Activated CD4-positive, alpha-beta T cell treated with anti-CD3 and anti-CD28 coated beads, Interleukin-2, Interleukin-4, amounts not matched to agents 100 ng/mL and 50 ng/mL, durations not matched to agents 16 hours and 8 hours (primary cell): ENCODE measurements around the gene LITAF.
"Not testable (repeated sequence)": the region's sequence is repeated elsewhere in the genome, so short reads cannot be mapped to it uniquely, and the experiment has no call there.

Experiments
- DNase-seq: peaks from one replicate; pipeline ENCODE4 v3.0.0-alpha.2; 2020; ENCODE audit warnings: low spot score

The LITAF gene

GRCh38 chr16:11620243-11621003, 33.7 kb upstream of the LITAF start:
- DNase-seq = no peak

DNA sequence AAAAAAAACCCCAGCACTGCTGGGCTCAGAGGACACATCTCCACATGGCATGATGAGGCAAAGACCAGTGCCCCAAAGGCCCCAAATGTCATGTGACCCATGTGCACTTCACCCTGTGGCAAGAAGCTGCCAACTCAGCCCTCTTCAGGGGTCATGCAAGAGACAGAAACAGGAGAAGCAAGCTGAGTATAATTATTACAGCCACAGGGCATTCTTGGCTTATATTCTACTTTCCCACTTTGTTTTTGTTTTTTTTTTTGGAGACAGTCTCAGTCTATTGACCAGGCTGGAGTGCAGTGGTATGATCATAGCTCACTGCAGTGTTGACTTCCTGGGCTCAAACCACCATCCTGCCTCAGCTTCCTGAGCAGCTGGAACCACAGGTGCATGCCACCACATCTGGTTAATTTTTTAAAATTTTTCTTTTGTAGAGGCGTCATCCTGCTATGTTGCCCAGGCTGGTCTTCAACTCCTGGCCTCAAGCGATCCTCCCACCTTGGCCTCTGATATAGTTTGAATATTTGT, 32.7 kb upstream of the LITAF start:
- peak; percentile 45 for DNase-seq

DNA sequence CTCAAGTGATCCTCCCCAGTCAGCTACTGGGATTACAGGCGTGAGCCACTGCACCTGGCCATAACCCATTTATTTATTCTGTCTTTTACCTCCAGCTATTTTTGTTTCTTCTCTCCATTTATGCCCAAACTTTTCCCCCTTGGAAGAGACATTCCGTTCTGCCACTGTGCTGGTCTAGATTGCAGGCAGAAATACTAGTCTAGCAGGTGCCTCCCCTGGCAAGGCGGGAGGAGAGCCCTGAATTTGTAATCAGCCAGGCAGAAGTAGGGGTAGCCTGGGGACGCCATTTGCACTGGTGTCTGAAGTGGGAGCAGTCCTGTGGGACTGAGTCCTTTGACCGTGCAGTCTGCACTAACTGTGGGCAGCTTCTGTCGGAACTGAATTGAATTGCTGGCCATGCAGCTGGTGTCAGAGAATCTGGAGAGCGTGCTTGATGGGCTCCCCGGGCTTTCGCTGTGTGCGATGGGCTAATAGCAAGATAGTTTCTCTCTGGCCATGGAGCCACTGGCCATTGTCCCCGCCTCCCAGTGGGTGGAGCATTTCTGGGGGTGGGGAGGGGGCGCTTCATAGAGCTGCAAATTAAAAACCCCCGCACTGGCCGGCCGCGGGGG, 31.5 kb upstream of the LITAF start:
- DNase-seq = no peak

DNA sequence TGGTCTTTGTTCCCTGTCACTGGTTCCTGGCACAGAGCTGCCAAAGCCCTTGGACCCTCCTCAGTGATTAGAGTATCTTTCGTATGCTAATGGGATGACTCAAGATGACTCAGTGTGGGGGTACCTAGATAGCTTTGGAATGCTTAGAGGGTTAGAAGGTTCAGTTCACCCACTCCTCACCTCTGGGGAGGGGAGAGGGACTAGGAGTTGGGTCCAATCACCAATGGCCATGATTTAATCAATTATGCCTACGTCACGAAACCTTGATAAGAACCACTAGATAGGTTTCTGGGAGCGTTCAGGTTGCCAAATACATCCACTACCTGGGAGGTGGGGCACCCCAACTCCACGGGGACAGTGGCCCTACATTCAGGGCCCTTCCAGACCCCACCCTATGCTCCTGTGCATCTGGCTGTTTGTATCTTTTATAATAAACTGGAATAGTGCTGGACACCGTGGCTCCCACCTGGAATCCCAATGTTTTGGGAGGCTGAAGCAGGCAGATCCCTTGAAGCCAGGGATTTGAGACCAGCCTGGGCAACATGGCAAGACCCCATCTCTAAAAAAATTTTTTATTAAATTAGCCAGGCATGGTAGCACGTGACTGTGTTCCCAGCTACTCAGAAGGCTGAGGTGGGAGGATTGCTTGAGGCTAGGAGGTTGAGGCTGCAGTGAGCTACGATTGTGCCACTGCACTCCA, 29.2 kb upstream of the LITAF start:
- DNase-seq = no peak

DNA sequence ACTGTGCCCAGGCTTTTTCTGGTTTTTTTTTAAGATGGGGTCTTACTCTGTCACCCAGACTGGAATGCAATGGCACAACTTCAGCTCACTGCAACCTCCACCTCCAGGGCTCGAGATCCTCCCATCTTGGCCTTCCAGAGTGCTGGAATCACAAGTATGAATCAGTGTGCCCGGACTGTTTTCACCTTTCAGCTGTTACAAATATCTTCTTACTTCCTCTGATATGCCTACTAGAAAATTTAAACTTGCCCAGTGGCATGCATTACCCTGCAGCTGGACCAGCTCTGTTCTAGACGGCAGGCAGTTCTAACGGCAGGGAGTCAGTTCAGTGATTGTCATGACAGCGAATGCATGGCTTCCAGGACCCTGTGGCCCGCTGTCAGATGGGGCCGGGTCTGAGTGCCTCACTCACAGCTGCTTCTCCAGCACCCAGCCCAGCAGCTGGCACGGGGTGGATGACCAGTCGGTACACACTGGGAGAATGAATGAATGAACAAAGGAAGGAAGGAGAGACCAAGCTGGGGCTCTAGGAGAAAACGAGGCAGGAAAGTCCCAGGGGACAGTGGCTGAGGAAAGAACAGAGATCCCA, 28.0 kb upstream of the LITAF start:
- DNase-seq = no peak

DNA sequence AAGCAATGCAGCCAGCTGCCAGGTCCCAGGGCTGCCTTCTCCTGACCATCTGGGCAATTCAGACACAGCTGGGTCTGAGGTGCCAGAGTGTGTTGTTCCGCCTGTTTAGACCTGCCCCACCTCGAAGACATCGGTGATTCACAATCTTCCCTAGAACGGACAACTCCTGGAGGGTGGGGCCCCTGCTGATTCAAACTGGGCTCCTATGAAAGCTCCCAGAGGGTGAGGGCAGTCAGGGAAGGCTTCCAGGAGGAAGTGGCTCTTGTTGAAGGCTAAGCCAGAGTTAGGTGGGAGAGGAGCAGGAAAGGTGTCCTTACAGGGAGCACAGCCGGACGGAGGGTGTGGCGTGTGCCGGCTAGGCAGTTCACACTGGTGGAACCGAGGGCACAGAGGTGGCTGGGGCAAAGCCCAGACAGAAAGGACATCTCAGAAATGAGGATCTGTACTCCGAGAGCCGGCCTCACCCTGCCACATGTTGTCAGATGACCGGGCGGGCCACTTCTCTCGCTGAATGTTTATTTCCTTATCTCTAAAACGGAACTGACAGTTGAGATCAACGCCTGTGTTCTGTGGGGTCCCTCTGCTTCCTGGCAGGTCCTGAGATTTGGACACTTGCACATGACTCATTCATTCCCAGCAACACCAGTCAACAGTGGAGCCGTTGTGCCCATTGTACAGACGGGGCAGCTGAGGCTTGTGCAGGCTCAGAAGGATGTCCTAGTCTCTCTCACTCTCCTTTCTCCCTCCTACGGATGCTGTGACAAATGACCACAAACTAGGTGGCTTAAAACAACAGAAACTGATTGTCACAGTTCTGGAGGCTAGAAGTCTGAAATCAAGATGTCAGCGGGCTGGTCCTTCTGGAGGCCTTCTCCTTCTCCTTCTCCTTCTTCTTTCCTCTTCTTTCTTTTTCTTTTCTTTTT, 26.9 kb upstream of the LITAF start:
- peak; percentile 30 for DNase-seq

DNA sequence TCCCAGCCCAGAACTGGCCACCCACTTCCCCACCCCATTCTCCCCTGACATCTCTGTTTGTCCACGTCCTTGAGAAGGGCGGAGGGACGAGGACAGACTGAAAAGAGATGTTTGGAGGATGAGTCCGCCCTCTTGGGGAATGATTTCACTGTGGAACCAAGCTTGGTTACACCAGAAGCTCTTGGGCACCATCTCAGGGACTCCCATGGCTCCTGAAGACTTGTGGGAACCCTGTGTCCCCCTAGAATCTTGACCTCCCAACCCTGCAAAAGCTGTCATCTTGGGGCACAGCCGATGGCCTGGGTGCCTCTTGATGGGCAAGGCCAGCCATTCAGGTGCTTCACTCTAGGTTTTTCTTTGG, 25.9 kb upstream of the LITAF start:
- no peak for DNase-seq

DNA sequence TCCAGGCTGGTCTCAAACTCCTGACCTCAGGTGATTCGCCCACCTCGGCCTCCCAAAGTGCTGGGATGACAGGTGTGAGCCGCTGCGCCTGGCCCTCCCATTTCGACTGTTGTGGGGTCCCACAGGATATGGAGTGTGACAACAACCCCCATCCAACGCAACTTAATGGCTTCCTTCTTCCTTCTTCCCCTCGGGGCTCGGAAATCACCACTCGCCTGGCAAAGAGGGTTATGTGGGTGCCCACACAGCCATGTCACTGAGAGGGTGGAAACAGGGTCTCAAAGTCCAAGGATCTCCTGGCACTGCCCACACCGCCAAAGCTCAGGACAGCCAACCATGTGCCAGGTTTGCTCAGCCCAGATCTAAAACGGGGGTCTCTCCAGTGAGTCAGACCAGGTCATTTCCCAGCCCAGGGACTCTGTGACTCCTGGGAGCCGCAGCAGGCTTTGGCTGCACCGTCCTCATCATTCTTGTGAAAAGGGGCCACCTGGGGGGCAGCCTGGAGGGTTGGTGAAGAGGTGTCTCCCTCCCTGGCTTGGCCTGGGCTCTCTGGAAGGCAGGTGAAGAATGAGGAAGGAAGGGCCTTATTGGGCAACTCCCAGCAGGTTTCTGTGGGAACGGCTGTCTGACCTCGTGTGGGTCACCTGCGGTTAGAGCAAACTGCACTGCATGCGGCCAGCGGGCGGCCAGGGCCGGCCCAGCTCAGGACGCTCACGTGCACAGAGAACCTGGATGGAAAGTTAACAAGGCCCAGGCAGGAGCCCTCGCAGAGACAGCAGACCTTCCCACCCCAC, 25.3 kb upstream of the LITAF start:
- no peak for DNase-seq

GRCh38 chr16:11610580-11610979, 23.9 kb upstream of the LITAF start:
- DNase-seq = no peak

GRCh38 chr16:11610121-11610505, 23.4 kb upstream of the LITAF start:
- DNase-seq = no peak

DNA sequence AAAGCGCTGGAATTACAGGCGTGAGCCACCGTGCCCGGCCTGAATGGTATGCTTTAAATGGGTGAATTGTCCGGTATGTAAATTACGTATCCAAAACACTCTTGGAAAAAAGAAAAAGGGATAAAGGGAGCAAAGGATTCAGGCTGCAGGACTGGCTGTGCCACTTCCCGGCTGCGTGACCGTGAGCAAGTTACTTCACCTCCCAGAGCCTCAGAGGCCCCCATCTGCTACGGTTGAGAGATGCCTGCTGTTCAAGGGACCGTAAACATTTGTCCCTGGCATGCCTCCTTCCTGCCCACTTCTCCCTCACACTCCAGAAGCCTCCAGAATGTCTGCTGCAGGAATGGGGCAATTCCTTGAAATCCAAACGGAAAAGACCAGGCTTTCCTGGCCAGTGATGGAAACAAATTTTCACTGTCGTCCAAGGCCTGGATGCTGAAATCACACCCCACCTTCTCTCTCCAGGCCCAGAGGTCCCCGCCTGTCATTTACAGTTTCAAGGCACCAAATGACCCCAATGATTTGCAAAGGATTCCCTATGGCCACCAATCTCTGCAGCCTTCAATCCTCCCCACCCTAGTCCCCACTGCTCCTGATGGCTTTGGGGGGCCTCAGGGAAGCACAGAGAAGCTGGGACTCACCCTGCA, 22.9 kb upstream of the LITAF start:
- DNase-seq = no peak

DNA sequence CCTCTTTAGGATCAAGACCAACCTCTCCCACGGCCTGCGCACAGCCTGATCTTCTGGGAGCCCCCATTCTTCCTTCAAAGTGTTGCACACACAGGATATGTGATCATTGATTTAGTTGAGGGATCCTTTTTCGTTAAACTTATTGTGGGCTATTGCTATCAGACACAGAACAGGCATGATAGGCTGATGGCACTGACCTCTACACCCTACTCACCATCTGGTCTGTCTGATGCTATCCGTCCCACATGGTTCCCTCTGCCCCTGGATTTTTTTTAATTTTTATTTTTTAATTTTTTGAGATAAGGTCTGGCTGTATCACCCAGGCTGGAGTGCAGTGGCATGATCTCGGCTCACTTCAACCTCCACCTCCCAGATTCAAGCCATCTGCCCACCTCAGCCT, 19.2 kb upstream of the LITAF start:
- DNase-seq = no peak

DNA sequence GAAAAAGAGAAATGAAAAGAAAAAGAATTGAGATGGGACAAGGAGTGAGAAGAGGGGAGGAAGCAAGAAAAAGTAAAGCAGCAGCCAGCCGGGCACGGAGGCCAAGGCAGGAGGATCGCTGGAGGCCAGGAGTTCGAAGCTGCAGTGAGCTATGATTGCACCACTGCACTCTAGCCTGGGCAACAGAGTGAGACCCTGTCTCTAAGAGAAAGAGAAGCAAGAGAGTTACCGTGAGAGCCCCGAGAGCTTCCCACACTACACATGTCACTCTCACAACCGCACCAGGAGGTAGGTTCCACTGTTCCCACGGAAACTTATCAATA, 18.8 kb upstream of the LITAF start:
- DNase-seq = no peak

GRCh38 chr16:11604783-11605563, 18.3 kb upstream of the LITAF start:
- DNase-seq = no peak

DNA sequence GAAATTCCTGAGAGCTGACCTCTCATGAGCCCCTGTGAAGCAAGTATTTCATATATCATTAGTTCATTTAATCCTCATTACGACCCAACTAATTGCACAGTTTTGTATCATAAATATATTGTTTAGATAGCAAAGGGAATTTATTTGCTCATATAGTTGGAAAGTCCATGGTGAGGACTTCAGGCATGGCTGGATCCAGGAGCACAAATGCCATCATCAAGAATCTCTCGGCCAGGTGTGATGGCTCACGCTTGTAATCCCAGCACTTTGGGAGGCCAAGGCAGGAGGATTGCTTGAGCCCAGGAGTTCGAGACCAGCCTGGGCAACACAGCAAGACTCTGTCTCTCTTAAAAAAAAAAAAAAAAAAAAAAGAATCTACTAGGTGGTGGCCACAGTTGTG, 17.6 kb upstream of the LITAF start:
- not testable (repeated sequence) for DNase-seq

GRCh38 chr16:11603331-11603750, 16.6 kb upstream of the LITAF start:
- DNase-seq = no peak

- DNase-seq = no peak
These were observed 15.6 kb upstream of the LITAF start for GRCh38 chr16:11602321-11602720.

- DNase-seq = no peak
These were observed 15.2 kb upstream of the LITAF start for GRCh38 chr16:11601911-11602310.

- no peak for DNase-seq
These were observed 14.7 kb upstream of the LITAF start for GRCh38 chr16:11601425-11601824.

GRCh38 chr16:11599579-11599978, 12.9 kb upstream of the LITAF start:
- no peak for DNase-seq
